ENCODE measurements around the gene CLEC6A. TPM values are rescaled to one million over a fixed set of nuclear protein-coding genes. Genes with fewer than 3 reads are reported as not detected.

Gene CLEC6A
- total RNA-seq, 3 donors from 2014 or later (not counting 1 experiment from before 2014, with no cell fraction given) = not detected

DNA sequence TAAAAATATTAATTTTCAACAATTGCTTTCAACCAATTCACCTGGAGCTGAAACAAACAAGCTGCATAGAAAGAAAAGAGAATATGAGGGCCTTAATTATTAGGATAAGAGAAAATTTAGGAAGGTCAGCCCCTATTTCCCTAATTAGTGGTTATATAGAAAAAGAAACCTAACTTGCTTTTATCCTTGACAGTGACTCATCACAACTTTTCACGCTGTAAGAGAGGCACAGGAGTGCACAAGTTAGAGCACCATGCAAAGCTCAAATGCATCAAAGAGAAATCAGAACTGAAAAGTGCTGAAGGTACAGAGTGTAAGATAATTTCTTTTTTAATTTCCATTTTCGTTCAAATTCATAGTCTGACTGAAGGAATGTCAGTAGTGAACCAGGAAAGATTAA, 62.2 kb downstream of the CLEC6A start:
- ATAC-seq (no peak), DNase-seq (no peak)
- no peak overlapping the region for H3K27ac Mint-ChIP-seq
- intact Hi-C loops (cut with micrococcal nuclease) = no loop called here
- no peaks in the 10 kb centered on the region for H3K36me3 Mint-ChIP-seq
- WGBS (ENCODE audit: insufficient coverage) = 79% methylated on average over 2 of the region's 2 CpGs
- Histone ChIP-seq H3K36me3 (ENCODE audit: control insufficient read depth, insufficient read depth, low read length) (no peaks in the 10 kb centered on the region), H3K9me3 (ENCODE audit: control insufficient read depth, insufficient read depth, low read length) (no peaks in the 10 kb centered on the region), H3K4me1 (ENCODE audit: control insufficient read depth, insufficient read depth, low read length) (no peaks in the 10 kb centered on the region), H3K27ac (ENCODE audit: low read length) (no peak overlapping the region), H3K27me3 (ENCODE audit: control insufficient read depth, insufficient read depth, low read length) (peaks cover 5% of the 10 kb centered on the region), H3K4me3 (ENCODE audit: low read length) (no peak overlapping the region)
- no peak overlapping the region for H3K4me3 Mint-ChIP-seq
- no peaks in the 10 kb centered on the region for H3K4me1 Mint-ChIP-seq
- no peaks in the 10 kb centered on the region for H3K9me3 Mint-ChIP-seq
- no peak for TF ChIP-seq CTCF (IDR thresholded peaks at IDR 0.05)
- H3K27me3 Mint-ChIP-seq (ENCODE audit: low read depth in 2 of 2) = peaks cover 6 to 55% of the 10 kb centered on the region in 2 donors

DNA sequence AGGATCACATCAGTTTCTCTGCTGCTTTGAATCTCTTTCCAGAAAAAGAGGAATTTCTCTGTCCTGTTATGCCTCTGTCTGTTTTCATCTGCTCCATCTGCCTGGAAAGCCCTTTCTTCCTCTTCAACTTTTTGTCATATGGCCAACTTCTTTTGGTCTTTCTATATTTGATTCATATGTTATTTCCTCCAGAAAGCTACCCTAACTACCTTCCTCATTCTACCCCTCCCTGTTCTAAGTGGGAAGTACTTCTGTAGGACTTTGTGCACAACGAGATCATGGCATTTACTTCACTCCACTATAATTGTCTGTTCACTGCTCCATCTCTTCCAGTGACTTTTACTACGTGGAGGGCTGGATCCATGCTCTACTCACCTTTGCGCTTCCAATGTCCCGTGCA, 63.4 kb downstream of the CLEC6A start:
- 55% methylated on average over 4 of the region's 4 CpGs for WGBS (ENCODE audit: insufficient coverage)
- Histone ChIP-seq H3K9me3 (ENCODE audit: control insufficient read depth, insufficient read depth, low read length) (no peaks in the 10 kb centered on the region), H3K27ac (ENCODE audit: low read length) (no peak overlapping the region), H3K36me3 (ENCODE audit: control insufficient read depth, insufficient read depth, low read length) (no peaks in the 10 kb centered on the region), H3K27me3 (ENCODE audit: control insufficient read depth, insufficient read depth, low read length) (peaks cover 5% of the 10 kb centered on the region), H3K4me1 (ENCODE audit: control insufficient read depth, insufficient read depth, low read length) (no peaks in the 10 kb centered on the region), H3K4me3 (ENCODE audit: low read length) (no peak overlapping the region)
- no peak for DNase-seq
- Mint-ChIP-seq H3K4me3 (no peak overlapping the region), H3K4me1 (no peaks in the 10 kb centered on the region), H3K27ac (no peak overlapping the region), H3K36me3 (no peaks in the 10 kb centered on the region), H3K27me3 (ENCODE audit: low read depth in 2 of 2) (peaks cover 10 to 56% of the 10 kb centered on the region in 2 donors), H3K9me3 (no peaks in the 10 kb centered on the region)
- ATAC-seq = no peak
- no peak for TF ChIP-seq CTCF (IDR thresholded peaks at IDR 0.05)
- intact Hi-C loops (cut with micrococcal nuclease) = no loop called here

DNA sequence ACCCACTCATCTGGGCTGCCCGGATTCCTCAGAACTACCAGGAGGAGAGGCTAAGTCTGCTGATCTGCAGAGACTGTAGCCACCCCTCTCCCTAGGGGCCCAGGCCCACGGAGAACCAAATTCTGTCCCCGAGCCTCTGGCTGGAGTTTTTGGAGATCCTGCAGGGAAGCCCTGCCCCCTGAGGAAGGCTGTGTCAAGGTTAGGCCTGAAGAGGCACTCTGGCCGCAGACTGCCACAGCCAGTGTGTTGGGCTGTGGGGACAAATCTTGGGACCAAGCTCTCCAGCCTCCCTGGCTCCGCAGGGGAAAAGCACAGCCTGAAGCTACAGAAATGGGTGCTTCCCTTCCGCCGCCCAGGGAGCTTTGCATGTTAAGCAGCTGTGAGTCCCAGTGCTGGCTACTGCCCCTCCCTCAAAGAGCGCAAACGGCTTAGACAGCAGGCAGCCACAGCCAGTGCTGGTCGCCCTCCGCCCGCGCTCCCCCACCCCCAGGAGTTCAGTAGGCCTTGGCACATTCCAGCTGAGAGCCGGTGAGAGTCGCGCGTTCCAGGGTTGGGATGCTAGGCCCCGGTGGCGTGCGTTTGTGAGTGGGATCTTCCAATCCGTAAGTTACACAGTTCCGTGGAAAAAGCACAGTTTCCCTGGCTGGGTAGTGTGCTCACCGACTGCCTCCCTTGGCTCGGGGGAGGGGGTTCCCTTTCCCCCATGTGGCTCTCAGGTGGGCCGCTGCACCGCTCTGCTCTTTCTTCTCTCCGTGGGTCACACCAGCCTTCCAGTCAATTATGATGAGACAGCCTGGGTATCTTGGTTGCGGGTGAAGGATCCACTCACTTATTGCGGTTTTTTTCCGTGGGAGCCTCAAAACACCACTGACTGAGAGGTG, 71.7 kb downstream of the CLEC6A start:
- peaks cover 6% of the 10 kb centered on the region for H3K27me3 ChIP-seq (ENCODE audit: control insufficient read depth, insufficient read depth, low read length)
- no peaks in the 10 kb centered on the region for H3K9me3 ChIP-seq (ENCODE audit: control insufficient read depth, insufficient read depth, low read length)
- no peak overlapping the region for H3K27ac ChIP-seq (ENCODE audit: low read length)
- 96% methylated on average over 29 of the region's 30 CpGs for WGBS (ENCODE audit: insufficient coverage)
- no peaks in the 10 kb centered on the region for H3K4me1 ChIP-seq (ENCODE audit: control insufficient read depth, insufficient read depth, low read length)
- Mint-ChIP-seq H3K9me3 (peaks cover 2 to 5% of the 10 kb centered on the region in 2 donors), H3K36me3 (no peaks in the 10 kb centered on the region), H3K4me3 (no peak overlapping the region), H3K27me3 (ENCODE audit: low read depth in 2 of 2) (peaks cover 26 to 39% of the 10 kb centered on the region in 2 donors), H3K4me1 (no peaks in the 10 kb centered on the region), H3K27ac (no peak overlapping the region)
- no peak overlapping the region for H3K4me3 ChIP-seq (ENCODE audit: low read length)
- no peak for TF ChIP-seq CTCF (IDR thresholded peaks at IDR 0.05)
- DNase-seq (no peak), ATAC-seq (no peak)
- H3K36me3 ChIP-seq (ENCODE audit: control insufficient read depth, insufficient read depth, low read length) = no peaks in the 10 kb centered on the region
- intact Hi-C loops (cut with micrococcal nuclease) = no loop called here

Other genes with a start within 250 kb of the CLEC6A start
- gene FAM90A1, start 228.3 kb upstream of the CLEC6A start, total RNA-seq = under 1 TPM in 1 of 3 donors, not detected in 2; 0.28 TPM
- gene CLEC4D, start 57.5 kb downstream of the CLEC6A start, total RNA-seq = 1 to 10 TPM in 1 of 3 donors, under 1 TPM in 1, not detected in 1; 0.50 to 1.7 TPM
- 1 to 10 TPM in 2 of 3 donors, not detected in 1; 3.3 to 9.1 TPM for gene CLEC4E, start 84.9 kb downstream of the CLEC6A start, total RNA-seq
- not detected for gene AICDA, start 156.9 kb downstream of the CLEC6A start, total RNA-seq
- not detected for gene MFAP5, start 206.9 kb downstream of the CLEC6A start, total RNA-seq
- 10 to 100 TPM; 13.7 to 16.3 (median 15.4) TPM for gene RIMKLB, start 242.0 kb downstream of the CLEC6A start, total RNA-seq

Measured in natural killer cell (primary cell).